GM12892 (cell line): ENCODE measurements around the gene TSPAN10.

Source experiments
- POLR2A ChIP-seq: IDR thresholded peaks from 2 replicates; pipeline ENCODE4 v1.6.1; 2011; ENCODE audit warnings: low read depth, low read length, control low read depth
- POLR2AphosphoS5 ChIP-seq: IDR thresholded peaks from 2 replicates; pipeline ENCODE4 v1.6.1; 2011; ENCODE audit warnings: low read depth, low read length, control low read depth

DNA sequence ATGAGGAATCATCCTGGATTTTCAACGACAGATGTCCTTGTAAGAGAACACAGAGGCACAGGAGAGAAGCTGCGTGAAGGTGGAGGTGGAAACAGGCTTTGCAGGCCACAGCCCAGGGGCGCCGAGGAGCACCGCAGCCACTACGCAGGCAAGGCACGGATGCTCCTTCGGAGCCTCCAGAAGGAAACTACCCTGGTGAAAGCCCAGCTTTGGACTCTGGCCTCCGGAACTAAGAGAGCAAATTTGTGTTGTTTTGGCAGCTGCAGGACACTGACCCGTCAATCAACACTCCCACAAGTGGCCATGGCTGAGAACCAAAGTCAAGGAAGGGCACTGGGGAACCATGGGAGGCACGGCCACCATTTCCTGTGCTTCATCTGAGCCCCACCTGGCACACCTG lies 43.2 kb downstream of the TSPAN10 start:
- TF ChIP-seq POLR2A (no peak), POLR2AphosphoS5 (0 out of 2 replicates have a peak, but pooled peaks have one; percentile 43)
